ENCODE measurements around the gene ITGB3BP. TPM values are rescaled to one million over a fixed set of nuclear protein-coding genes. Genes with fewer than 3 reads are reported as not detected.

ITGB3BP gene
- total RNA-seq, 1 experiment from 2014 or later = 79.2 TPM

DNA sequence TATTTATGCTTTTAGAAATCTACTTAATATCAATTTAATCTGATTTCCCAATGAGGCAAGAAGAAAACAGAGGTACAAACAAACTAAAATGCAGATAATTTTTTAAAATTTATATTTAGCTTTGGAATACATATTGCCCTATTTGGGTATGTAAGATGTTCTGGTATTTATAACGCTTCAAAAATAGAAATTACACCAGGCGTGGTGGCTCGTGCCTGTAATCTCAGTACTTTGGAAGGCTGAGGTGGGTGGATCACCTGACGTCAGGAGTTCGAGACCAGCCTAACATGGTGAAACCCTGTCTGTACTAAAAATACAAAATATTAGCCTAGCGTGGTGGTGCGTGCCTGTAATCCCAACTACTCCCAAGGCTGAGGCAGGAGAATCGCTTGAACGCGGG lies 13.3 kb downstream of the ITGB3BP start:
- H3K36me3 ChIP-seq (ENCODE audit: low read depth) = peaks cover 10% of the 10 kb centered on the region
- H3K4me1 ChIP-seq (replicated peaks; ENCODE audit: insufficient read depth) = no peaks in the 10 kb centered on the region
- no peak overlapping the region for H3K4me2 ChIP-seq
- no peaks in the 10 kb centered on the region for H3K9me3 ChIP-seq (ENCODE audit: insufficient read depth, low read depth)
- ChIA-PET CTCF (no interaction called here), POLR2A (ENCODE audit: unreplicated experiment) (no interaction called here)
- BruUV-seq (replicated peaks) = no TSS peak
- no peaks in the 10 kb centered on the region for H3K9me2 ChIP-seq (ENCODE audit: insufficient read depth)
- intact Hi-C loops (cut with micrococcal nuclease; ENCODE audit: unreplicated experiment) = no loop called here
- no peaks in the 10 kb centered on the region for H3K27me3 ChIP-seq (ENCODE audit: insufficient read depth, low read depth)
- H3K27ac ChIP-seq = no peak overlapping the region
- no peaks in the 10 kb centered on the region for H4K20me1 ChIP-seq (ENCODE audit: insufficient read depth)
- H3K79me2 ChIP-seq (ENCODE audit: low read depth) = 0 out of 2 replicates have a peak, but pooled peaks cover 4% of the 10 kb centered on the region
- no peak overlapping the region for H2AFZ ChIP-seq
- TF ChIP-seq EZH2 (IDR thresholded peaks at IDR 0.05; ENCODE audit: low read depth) = no peak
- no peak for TF ChIP-seq CTCF (conservative IDR thresholded peaks at IDR 0.05)
- H3F3A ChIP-seq (ENCODE audit: insufficient read depth, low read depth) = no peaks in the 10 kb centered on the region; the same call in 1 of the 2 replicates
- H3K4me3 ChIP-seq = no peak overlapping the region
- DNase-seq = no peak

GRCh38 chr1:63506782-63507181 lies 16.2 kb downstream of the ITGB3BP start:
- no peak for TF ChIP-seq EZH2 (IDR thresholded peaks at IDR 0.05; ENCODE audit: low read depth)
- no peak for TF ChIP-seq CTCF (conservative IDR thresholded peaks at IDR 0.05)
- Histone ChIP-seq H4K20me1 (ENCODE audit: insufficient read depth) (no peaks in the 10 kb centered on the region), H3K9me2 (ENCODE audit: insufficient read depth) (no peaks in the 10 kb centered on the region), H3K4me1 (replicated peaks; ENCODE audit: insufficient read depth) (no peaks in the 10 kb centered on the region), H3K4me3 (no peak overlapping the region), H3K79me2 (ENCODE audit: low read depth) (no peaks in the 10 kb centered on the region), H3K9me3 (ENCODE audit: insufficient read depth, low read depth) (no peaks in the 10 kb centered on the region), H3F3A (ENCODE audit: insufficient read depth, low read depth) (no peaks in the 10 kb centered on the region), H2AFZ (no peak overlapping the region), H3K36me3 (ENCODE audit: low read depth) (peaks cover 10% of the 10 kb centered on the region), H3K27me3 (ENCODE audit: insufficient read depth, low read depth) (no peaks in the 10 kb centered on the region), H3K27ac (no peak overlapping the region), H3K4me2 (no peak overlapping the region)
- no peak for DNase-seq
- CTCF ChIA-PET = no interaction called here
- no TSS peak for BruUV-seq (replicated peaks)
- POLR2A ChIA-PET (ENCODE audit: unreplicated experiment) = no interaction called here
- intact Hi-C loops (cut with micrococcal nuclease; ENCODE audit: unreplicated experiment) = no loop called here

GRCh38 chr1:63501256-63501655 lies 21.8 kb downstream of the ITGB3BP start:
- ChIA-PET CTCF (no interaction called here), POLR2A (ENCODE audit: unreplicated experiment) (no interaction called here)
- Histone ChIP-seq H4K20me1 (ENCODE audit: insufficient read depth) (no peaks in the 10 kb centered on the region), H3K4me3 (no peak overlapping the region), H2AFZ (no peak overlapping the region), H3K4me1 (replicated peaks; ENCODE audit: insufficient read depth) (no peaks in the 10 kb centered on the region), H3K36me3 (ENCODE audit: low read depth) (no peaks in the 10 kb centered on the region; the same call in 1 of the 2 replicates), H3F3A (ENCODE audit: insufficient read depth, low read depth) (no peaks in the 10 kb centered on the region), H3K9me3 (ENCODE audit: insufficient read depth, low read depth) (no peaks in the 10 kb centered on the region), H3K9me2 (ENCODE audit: insufficient read depth) (0 out of 2 replicates have a peak, but pooled peaks cover 4% of the 10 kb centered on the region), H3K27ac (no peak overlapping the region), H3K79me2 (ENCODE audit: low read depth) (no peaks in the 10 kb centered on the region), H3K4me2 (no peak overlapping the region), H3K27me3 (ENCODE audit: insufficient read depth, low read depth) (no peaks in the 10 kb centered on the region)
- BruUV-seq (replicated peaks) = no TSS peak
- DNase-seq = no peak
- intact Hi-C loops (cut with micrococcal nuclease; ENCODE audit: unreplicated experiment) = no loop called here
- TF ChIP-seq CTCF (conservative IDR thresholded peaks at IDR 0.05) (no peak), EZH2 (IDR thresholded peaks at IDR 0.05; ENCODE audit: low read depth) (no peak)

All from PC-9 (cell line).